ENCODE measurements around the gene FIBP.

The FIBP gene

DNA sequence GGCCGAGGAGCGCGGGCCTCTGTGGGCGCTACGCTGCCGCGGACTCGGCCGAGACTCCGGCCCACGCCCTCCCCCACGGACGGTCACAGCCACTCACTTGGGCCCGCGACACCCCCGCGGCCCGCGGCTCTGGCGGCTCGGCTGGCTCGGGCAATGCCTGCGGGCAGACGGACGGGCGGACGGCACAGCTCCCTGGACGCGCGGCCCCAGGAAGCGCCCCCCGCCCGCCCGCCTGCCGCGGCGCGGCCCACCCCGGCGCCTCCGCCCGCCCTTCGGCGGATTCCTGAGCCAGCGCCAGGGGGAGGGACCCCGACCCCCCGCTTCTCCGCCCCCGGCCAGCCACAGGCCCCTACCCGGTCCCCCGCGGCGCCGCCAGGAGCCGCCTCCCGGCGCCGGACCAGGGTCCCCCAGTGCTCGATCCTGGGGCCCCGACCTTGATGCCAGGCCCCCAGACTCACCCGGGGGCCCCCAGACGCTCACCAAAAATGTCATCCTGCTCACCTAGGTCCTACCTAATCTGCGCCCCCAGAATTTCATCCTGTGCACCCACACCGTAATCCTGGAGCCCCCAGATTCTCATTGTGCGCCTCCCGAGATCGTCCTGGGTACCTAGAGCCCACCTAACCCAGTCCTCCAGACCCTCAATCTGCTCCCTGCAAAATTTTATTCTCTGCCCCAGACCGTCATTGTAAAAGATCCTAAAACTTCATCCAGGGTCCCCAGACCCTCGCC is 15.5 kb downstream of the FIBP start, which contains the start of gene EFEMP2:
TSS of gene EFEMP2 (minus strand) at position 215 of the 732 bp plus-strand sequence. CDS start 446 bp downstream, outside the sequence.
- DNase-seq (ENCODE audit: insufficient read length, low spot score) (no peak), FAIRE-seq (no peak)

DNA sequence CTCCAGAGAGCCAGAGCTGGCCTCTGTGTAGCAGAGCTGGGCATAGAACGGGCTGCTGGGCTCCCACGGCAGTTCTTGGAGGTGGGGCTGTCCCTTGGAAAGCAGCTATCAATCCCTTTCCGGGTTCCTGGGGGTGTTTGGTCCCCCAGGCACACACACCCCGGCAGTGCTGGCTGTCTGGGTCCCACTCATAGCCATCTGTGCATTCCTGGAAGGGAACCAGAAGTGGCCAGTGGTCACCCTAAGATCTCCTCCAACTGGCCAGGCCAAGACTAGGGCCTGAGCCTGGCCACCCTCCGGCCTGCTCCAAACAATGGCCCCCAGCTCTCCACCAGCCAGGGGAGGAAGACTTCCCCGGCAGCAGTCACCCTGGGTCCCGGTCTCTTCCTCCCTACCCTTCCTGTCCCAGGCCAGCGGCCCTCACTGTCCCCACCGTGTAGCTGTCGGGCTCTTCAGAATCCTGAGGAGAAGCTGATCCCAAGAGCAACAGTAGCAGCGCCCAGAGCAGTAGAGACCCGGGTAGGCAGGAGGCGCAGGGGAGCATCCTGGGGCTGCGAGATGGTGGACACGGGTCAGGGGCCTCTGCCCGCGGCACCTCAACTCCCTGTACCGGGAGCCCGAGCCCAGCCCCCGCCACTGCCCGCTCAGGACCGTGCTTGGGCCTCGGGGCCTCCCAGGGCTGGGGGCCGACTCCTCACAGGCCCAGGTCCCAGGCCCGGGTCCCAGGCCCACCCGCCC is 16.3 kb downstream of the FIBP start:
- DNase-seq (ENCODE audit: insufficient read length, low spot score) = no peak

DNA sequence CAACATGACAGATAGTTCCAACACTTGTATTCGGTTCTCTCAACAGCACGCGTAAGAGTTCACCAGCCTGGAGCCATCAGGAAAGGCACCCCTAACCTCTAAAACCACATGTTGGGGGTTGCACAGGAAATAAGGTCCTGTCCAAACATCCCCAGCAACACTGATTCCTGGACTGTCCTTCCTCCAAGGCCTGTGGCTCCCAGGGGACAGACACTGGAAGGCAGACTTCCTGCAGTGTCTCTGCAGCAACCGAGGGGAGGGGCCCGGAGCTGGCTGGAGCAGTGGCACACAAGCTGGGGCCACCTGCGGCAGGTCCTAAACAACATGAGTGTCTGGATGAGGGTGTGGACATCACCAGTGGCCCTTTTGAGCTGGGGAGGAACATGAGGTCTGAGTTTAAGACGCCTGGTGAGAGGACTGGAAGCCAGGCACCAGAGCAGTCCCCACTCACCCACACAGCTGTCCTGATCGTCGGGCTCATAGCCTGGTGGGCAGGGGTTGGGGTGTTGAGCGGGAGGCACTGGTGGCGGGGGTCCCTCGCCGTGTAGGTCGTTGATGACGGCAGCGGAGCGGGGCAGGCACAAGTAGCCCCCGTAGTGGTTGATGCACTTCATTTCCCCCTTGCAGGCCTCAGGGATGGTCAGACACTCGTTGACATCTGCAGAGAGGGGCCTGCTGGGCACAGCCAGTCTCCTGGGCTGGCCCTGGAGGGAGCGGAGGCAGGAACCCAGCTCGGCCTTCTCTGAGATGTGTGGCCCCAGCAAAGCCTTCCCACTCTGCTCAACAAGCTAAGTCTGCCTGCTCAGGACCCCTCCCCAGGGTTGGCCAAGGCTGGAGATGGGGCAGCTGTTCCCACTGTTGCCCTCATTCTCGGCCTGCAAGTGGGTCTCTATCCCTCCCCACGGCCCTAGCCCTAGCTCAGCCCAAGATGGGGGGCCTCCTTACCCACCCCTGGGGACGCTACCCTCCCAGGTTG is 17.3 kb downstream of the FIBP start:
- FAIRE-seq (peak; percentile 49), DNase-seq (ENCODE audit: insufficient read length, low spot score) (no peak)

More for the DNA sequence above, 16.3 kb downstream of the FIBP start:
- peak; percentile 87 for FAIRE-seq

GRCh38 chr11:65870307-65870658 is 18.0 kb downstream of the FIBP start:
- FAIRE-seq = peak; percentile 94
- no peak for DNase-seq (ENCODE audit: insufficient read length, low spot score)

- FAIRE-seq = no peak
- DNase-seq (ENCODE audit: insufficient read length, low spot score) = no peak
Observed at GRCh38 chr11:65869643-65870306, 18.5 kb downstream of the FIBP start.

DNA sequence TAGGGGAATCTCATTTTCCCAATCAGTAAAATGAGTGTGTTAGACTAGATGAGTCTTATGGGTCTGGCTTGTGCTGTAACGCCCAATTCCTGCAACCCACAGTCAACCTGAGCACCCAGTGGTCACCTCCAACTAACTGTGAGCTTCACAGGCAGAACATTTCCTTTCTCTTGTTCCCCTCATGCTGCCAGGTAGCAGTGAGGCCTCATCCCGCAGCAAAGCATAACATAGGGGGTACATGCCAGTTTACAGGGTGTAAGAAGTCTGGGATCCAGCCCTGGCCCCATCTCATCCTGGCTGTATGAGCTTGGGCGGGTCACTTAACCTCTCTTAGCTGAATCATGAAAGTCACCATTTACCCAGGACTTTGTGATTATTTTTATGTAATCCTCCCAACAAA is 19.4 kb downstream of the FIBP start:
- FAIRE-seq = no peak
- DNase-seq (ENCODE audit: insufficient read length, low spot score) = no peak

- FAIRE-seq (peak; percentile 75), DNase-seq (ENCODE audit: insufficient read length, low spot score) (no peak)
Observed at GRCh38 chr11:65868076-65868667, 20.1 kb downstream of the FIBP start.

GRCh38 chr11:65867284-65868071 is 20.8 kb downstream of the FIBP start:
- peak; percentile 36 for FAIRE-seq
- no peak for DNase-seq (ENCODE audit: insufficient read length, low spot score)

DNA sequence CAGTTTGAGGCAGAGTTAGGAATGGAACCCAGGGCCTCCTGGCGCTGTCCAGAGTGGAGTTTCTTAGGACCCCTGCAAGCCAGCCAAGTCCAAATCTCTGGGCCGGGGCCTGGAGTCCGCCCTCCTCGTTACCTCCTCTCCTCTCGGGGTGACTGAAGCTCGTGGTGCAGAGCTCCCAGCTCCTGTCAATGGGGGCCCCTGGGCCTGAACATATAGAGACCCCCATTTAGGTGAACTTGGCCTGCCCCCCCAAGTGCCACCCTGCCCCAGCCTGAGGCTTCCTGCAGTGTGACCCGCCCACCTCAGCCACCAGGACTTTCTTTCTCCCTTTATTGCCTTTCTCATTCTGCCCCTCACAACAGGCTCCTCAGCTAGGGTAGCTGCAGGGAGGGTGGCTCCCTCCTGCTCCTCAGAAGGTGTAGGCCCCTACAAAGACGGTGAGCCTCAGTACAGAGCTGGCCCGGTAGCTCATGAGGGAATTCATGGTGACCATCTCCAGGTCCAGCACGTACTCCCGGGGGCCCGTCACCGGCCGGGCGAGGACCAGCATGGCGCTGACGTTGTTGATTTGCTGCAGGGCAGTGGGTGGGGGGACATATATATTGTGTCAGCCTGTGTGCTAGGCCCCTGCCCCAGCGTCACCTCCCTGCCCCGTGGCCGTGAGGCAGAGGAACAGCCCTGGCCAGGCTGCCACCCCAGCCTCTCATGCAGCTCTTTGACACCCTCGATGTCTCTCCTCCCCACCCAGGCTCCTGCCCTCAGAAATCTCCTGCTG is 21.6 kb downstream of the FIBP start:
- DNase-seq (ENCODE audit: insufficient read length, low spot score) (no peak), FAIRE-seq (peak; percentile 49)

- no peak for FAIRE-seq
Observed at GRCh38 chr11:65865550-65866172, 22.6 kb downstream of the FIBP start.

DNA sequence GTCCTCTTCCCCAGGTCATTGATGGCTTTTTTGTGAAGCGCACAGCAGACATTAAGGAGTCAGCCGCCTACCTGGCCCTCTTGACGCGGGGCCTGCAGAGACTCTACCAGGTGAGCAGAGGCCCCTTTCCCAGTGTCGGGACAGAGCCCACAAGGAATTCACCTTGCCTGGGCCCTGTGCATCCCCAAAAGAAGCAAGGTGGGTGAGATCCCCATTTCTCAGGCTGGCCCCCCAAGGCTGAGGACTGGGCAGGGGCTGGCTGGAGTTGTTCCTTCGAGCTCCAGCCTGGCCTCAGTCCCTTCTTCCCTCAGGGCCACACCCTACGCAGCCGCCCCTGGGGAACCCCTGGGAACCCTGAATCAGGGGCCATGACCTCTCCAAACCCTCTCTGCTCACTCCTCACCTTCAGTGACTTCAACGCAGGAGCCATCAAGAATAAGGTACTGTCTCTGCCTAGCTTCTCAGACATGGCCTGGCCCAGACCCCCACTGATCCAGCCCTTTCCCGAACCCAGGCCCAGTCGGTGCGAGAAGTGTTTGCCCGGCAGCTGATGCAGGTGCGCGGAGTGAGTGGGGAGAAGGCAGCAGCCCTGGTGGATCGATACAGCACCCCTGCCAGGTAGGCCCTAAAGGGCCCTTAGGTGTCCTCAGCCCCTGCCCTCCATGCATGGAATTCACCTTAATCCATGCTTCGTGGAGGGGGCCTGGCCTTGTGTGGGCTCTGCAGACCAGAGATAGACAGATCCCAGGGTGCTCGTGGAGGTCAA is 23.4 kb downstream of the FIBP start:
- DNase-seq (ENCODE audit: insufficient read length, low spot score) (no peak), FAIRE-seq (peak; percentile 26)

More at GRCh38 chr11:65865550-65866172, 22.6 kb downstream of the FIBP start:
- DNase-seq (ENCODE audit: insufficient read length, low spot score) = no peak

- no peak for DNase-seq (ENCODE audit: insufficient read length, low spot score)
Observed at GRCh38 chr11:65863889-65864705, 24.2 kb downstream of the FIBP start.

GRCh38 chr11:65862941-65863888 is 25.1 kb downstream of the FIBP start:
- DNase-seq (ENCODE audit: insufficient read length, low spot score) (no peak), FAIRE-seq (peak; percentile 77)

More at GRCh38 chr11:65863889-65864705, 24.2 kb downstream of the FIBP start:
- peak; percentile 33 for FAIRE-seq

- FAIRE-seq (no peak), DNase-seq (ENCODE audit: insufficient read length, low spot score) (no peak)
Observed at GRCh38 chr11:65862191-65862735, 26.0 kb downstream of the FIBP start.

All from HTR-8/SVneo (cell line).